HT1080 (cell line): ENCODE data around the gene L2HGDH. TPM values are rescaled to one million over a fixed set of nuclear protein-coding genes. Genes with fewer than 3 reads are reported as not detected.

ENCODE experiments used
- DNase-seq: peaks from one replicate; pipeline ENCODE4 v3.0.0-alpha.2; 2015; ENCODE audit warnings: low read depth
- small RNA-seq: library from RNA; depleted of rRNA; stranded (forward); fragments of <200 nt; gene quantifications from one replicate; pipeline ENCODE3, GENCODE V24; 2014
- total RNA-seq: library from RNA; depleted of rRNA; stranded (reverse); fragments of >200 nt; shearing (Covaris generic); gene quantifications from 2 replicates; pipeline ENCODE4 v1.2.3, GENCODE V29; 2014; rRNA removed

L2HGDH gene
- total RNA-seq, 1 experiment from 2014 or later: 11.6 TPM

DNA sequence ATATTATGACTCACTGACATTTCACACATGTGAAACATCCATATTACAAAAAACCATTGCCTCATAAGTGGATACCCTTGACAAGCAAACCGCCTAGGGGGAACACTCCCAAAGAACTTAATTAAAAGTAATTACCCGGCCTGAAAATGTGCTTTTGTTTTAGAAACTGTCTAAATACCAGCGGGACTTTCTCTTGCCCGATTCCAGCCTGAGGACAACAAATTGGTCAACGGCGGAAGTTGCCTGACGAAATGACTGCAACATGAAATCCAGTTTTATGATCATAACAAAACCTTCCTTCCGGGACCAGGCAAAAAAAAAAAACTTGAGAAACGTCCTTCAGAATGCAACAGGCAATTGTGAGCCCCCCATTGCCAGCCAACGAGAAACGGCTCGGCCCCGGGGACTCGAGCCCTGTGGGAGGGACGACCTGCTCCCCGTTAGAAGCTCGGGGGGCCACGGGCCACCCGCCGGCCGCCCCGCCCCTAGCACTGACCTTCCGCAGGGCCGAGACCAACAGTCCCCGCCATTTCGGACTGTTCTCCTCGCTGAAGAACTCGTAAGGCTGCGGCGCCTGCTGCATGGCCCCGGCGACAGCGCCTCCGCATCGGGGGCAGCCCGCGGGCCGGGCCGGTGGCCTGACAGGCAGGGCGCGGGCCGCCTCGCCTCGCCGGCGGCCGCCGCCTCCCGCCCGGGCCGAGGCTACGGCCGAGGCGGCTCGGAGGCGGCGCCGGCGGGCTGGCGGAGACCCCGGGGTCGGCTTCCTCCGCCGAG lies 81.1 kb downstream of the L2HGDH start:
- peak; percentile 55 for DNase-seq

DNA sequence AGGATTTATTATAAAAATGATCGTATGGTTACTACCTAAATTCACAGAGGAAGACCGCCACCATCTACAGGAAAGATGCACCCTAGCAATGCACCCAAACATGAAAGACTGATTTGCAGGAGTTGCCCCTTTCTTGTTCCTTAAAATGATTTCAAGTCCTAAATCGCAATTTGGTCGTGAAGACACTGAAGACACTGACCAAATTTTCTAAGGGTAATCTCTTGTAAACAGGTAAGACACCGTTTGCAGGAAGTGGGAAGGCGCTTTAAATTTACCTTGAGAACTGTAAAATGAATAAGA lies 81.7 kb downstream of the L2HGDH start:
- DNase-seq: no peak

DNA sequence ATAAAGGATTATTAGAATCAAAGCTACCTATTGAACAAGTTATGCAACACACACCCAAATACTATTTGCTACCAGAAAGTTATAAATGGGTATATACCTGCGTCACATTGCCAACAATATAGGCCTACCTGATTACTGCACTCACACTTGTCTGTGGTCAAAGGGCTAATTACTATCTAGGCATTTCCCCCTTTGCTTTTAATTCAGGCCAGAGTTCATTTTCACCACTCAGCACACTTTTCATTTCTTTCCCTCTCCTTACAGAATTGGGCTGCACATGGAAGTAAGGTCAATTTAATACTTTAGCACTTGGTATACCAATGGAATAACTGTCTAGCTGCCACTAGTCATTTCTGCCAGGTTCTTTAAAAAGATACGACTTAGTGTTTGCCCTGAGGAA lies 82.3 kb downstream of the L2HGDH start:
- no peak for DNase-seq

DNA sequence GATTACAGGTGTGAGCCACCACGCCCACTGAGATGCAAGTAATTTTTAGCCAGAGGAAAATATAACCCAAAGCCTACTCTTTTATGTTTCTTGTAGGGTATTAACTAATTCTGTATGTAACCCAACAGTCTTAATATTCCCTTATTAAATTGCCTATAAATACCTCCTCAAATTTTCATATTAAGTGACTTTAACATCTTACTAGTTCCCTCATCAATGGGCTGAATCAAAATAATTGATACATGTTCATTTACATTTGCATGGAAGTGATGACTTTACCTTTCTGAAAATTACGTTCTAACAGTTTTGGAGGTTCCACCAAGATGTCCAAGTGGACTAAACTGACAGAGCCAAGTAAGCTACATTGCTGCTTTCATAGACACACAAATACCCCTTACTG lies 83.7 kb downstream of the L2HGDH start:
- DNase-seq: no peak

DNA sequence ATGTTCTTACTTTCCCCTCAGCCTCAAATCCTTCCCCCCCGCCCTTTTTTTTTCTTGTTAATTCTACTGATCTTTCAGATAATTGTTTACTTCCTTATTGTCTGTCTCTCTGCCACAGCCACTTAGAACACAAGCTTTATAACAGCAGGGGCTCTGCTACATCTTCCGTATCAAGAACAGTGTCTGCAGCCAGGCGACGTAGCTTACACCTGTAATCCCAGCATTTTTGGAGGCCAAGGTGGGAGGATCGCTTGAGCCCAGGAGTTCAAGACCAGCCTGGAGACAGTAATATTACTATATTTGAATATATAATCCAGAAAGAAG lies 86.1 kb downstream of the L2HGDH start:
- DNase-seq: no peak

DNA sequence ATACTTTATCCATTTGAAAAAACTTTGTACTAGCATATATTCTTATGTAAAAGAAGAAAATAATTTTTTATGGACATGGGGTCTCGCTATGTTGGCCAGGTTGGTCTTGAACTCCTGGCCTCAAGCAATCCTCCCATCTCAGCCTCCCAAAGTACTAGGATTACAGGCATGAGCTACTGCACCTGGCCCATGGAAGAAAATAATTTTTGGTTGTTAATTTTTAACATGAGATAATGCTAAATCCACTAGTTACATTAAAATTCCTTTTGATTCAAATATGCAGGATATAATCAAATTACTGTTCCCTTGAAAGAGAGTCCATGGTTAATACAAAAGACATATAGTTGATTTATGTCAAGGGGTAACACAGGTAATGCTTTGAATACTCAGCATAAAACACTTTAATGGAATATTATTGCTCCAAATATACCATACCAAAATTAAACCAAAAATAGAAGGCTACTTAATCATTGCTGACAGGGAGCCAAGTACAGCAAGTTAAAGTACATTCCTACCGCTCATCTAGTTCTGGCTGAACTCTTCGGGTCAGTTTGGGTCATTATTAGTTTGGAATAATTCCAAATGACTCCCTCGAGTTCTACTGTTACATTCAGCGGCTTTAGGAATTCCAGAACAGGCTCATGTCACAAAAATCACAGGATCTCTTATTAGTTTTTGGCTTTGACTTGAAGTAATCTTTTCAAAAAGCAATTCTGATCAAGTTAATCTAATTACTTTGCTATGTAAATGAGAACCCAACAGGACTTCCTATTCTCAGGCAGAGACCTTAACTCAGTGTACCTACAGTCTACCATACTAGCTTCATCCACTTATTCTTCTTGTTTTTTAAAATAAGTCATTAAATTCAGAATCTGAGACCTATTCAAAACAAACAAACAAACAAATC lies 86.7 kb downstream of the L2HGDH start:
- peak; percentile 4 for DNase-seq

DNA sequence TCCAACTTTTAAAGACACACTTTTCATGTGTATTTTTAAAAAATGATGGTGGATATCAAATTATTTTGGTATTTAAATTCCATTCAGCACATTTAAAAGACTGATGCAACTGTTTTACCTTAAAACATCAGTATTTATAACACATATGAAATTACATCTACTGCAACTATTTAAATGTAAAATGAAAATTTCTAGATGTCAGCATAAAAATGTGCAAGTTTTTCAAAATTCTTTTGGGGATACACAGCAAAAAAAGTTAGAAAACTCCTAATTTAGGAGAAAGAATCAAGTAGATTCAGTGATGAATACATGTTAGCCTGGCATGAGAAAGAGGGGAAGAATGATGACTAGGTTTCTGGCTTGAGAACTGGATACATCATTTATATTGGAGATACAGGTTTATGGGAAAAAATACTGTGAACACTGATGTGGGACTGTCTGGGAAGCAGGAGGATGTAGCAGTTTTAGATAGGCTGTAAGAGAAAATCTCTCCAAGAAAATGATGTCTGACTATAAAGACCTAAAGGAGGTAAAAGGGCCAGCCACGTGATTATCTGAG lies 89.9 kb downstream of the L2HGDH start:
- no peak for DNase-seq

DNA sequence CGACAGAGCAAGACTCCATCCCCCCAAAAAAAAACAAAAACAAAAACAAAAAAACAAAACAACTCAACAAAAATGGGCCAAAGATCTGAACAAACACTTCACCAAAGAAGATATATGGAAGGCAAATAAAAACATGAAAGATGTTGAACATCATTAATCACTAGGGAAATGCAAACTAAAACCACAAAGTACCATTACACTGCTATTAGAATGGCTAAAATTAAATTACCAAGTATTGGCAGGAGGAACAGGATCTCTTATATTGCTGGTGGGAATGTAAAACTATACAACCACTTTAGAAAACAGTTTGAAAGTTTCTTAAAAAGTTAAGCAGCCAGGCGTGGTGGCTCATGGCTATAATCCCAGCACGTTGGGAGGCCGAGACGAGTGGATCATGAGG lies 93.5 kb downstream of the L2HGDH start:
- DNase-seq: no peak

DNA sequence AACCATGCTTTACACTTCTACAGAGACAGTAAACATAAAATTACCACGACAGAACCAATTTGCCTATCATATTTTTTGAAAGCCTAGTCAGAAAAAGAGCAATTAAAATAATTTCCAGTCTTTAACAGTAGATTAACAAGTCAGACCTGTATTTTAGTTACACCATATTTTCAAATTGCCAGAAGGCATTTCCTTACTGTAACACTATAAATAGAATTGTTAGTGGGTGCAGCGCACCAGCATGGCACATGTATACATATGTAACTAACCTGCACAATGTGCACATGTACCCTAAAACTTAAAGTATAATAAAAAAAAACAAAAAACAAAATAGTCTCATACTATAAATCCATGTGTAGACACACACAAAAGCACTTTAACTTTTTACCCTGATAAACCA lies 96.6 kb downstream of the L2HGDH start:
- DNase-seq: no peak

DNA sequence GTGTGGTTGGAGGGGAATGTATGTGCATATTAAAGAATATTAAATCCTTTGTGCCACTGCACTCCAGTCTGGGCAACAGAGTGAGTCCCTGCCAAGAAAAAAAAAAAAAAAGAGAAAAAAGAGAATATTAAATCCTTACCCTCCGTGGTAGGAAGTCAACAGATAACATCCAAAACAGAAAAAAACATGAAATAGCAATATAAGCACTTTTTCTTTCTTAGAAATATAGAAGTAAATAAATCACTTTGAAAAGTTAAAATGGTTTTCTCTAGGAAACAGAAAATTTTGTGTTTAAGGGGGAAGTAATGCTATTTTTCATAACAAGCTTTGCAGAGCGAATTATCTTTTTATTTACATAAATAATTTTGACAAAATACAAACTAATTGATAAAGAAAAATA lies 98.2 kb downstream of the L2HGDH start:
- DNase-seq: no peak

DNA sequence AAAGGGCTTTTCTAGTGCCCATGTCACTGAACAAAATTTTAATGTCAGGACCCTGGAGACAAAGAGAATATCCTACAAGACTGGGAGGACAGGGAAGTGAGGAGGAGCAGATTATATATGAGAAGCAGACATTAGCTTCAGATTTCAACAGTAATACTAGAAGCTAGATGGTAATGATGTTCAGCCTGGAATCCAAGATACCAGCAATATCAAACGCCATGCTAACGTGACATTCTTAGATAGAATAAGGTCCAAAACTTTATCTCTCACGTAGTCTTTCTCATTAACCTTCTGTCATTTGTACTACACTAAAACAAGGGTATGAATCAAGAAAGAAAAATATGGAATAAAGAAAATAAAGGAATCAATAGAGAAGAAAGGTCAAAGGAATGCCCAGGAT lies 99.3 kb downstream of the L2HGDH start:
- DNase-seq: no peak

DNA sequence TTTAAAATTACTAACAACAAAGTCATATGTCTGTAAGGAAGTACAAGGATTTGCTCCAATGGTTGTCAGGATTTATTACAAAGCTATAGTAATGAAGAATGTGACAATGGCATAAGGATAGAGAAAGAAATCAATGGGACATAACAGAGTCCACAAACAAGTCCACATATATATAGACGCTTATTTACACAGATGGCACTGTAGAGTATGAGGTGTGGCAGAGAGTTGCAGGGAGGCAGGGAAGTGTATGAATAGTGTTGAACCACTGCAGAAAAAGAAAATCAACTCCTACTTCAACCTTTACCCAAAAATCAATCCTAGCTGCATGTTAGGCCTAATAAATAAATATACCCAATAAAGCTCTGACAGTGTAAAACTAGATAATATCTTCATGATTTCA lies 102.0 kb downstream of the L2HGDH start:
- no peak for DNase-seq

DNA sequence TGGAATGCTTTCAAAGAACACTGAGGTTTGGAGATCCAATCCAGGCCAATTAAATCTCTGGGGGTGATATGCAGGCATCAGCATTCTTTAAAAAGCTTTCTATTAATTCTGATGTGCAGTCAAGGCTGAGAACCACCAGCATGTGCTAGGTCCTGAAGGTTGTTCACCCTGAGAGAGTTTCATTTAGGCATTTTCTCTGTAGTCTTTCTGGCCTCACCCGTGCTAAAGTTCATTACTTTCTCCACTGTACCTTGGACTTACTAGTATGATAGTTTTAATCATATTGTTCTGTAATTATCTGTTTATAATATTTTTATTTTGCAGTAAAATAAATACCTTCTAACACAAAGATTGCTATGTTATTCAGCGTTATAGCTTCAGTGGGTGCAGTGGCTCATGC lies 113.5 kb downstream of the L2HGDH start:
- DNase-seq: no peak

DNA sequence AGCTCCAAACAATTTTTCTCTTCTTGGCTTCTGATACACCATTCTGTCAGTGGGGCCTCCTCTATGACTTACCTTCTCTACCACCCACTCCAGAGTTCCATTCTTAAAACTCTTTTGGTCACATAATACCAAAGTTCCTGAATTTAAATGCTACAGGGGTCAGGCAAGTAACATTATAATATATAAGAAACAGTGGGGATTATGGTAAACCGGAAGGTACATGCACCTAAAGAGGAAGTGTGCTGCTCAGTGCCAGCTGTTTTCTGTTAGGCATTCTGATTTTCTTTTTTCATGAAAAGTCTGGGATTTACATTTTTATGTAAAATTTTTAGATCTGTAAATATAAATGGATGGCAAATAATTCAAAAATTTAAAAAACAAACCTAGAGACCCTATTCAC lies 120.5 kb downstream of the L2HGDH start:
- DNase-seq: no peak

Small RNAs within 50 kb of the gene (small RNA-seq; reads per million reads assigned to genes)
- not detected for gene MIR4504

Other genes with a start within 250 kb of the L2HGDH start
- gene VCPKMT, start 195.7 kb downstream of the L2HGDH start, total RNA-seq: 3.6 and 4.2 TPM in 2 replicates
- gene SOS2, start 80.7 kb downstream of the L2HGDH start, total RNA-seq: 7.1 and 7.8 TPM in 2 replicates
- 8.9 and 10.8 TPM in 2 replicates for gene DMAC2L, start 95 bp upstream of the L2HGDH start, total RNA-seq
- gene CDKL1, start 84.7 kb upstream of the L2HGDH start, total RNA-seq: 19.9 and 67.8 TPM in 2 replicates
- gene MAP4K5, start 220.3 kb upstream of the L2HGDH start, total RNA-seq: 38.1 and 47.9 TPM in 2 replicates
- 0.48 and 0.70 TPM in 2 replicates for gene ATL1, start 247.9 kb upstream of the L2HGDH start, total RNA-seq